Right atrium auricular region (tissue), 2 donors: ENCODE results near the gene LRRTM3. TPM values are rescaled to one million over a fixed set of nuclear protein-coding genes. Genes with fewer than 3 reads are reported as not detected.

Experiments
- DNase-seq: peaks from one replicate; pipeline ENCODE4 v3.0.0-alpha.2; 2019; ENCODE audit warnings: low spot score
- H3K27ac ChIP-seq, 2 donors: fragments of 200-600 bp; sonication (generic); 1 replicate in 1 of 2; 2 replicates in 1 of 2; pipeline ENCODE4 v1.5.1; 2016 to 2019
- H3K27me3 ChIP-seq, 2 donors: fragments of 200-600 bp; sonication (generic); one replicate each; pipeline versions ENCODE4 v1.5.1 to v1.6.0; 2017 to 2019
- H3K36me3 ChIP-seq: fragments of 200-600 bp; sonication (generic); one replicate; pipeline ENCODE4 v1.5.1; 2016
- H3K4me1 ChIP-seq, 2 donors: fragments of 200-600 bp; sonication (generic); one replicate each; pipeline versions ENCODE4 v1.5.1 to v1.6.0; 2017 to 2019
- H3K4me3 ChIP-seq, 2 donors: fragments of 200-600 bp; sonication (generic); 1 replicate in 1 of 2; 2 replicates in 1 of 2; pipeline ENCODE4 v1.5.1; 2017 to 2019; ENCODE audit warnings: mild to moderate bottlenecking in 1 of 2, moderate library complexity in 1 of 2
- H3K9me3 ChIP-seq, 2 donors: fragments of 200-600 bp; sonication (generic); one replicate each; pipeline ENCODE4 v1.5.1; 2019
- total RNA-seq, 2 donors: library from RNA; depleted of rRNA; stranded (reverse); fragments of >200 nt; gene quantifications; one replicate each; pipeline ENCODE4 v1.1.0, GENCODE V29; 2016
- TF ChIP-seq, protein P1 (sequence below), 2 donors: fragments of 200-600 bp; sonication (generic); IDR thresholded peaks; one replicate each; pipeline ENCODE4 v1.5.1; 2019; ENCODE audit warnings: antibody characterized with exemption in 2 of 2

LRRTM3 gene
- total RNA-seq, 2 donors from 2014 or later, result not detected

DNA sequence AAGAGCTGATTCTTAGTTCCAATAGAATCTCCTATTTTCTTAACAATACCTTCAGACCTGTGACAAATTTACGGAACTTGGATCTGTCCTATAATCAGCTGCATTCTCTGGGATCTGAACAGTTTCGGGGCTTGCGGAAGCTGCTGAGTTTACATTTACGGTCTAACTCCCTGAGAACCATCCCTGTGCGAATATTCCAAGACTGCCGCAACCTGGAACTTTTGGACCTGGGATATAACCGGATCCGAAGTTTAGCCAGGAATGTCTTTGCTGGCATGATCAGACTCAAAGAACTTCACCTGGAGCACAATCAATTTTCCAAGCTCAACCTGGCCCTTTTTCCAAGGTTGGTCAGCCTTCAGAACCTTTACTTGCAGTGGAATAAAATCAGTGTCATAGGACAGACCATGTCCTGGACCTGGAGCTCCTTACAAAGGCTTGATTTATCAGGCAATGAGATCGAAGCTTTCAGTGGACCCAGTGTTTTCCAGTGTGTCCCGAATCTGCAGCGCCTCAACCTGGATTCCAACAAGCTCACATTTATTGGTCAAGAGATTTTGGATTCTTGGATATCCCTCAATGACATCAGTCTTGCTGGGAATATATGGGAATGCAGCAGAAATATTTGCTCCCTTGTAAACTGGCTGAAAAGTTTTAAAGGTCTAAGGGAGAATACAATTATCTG is 1.6 kb downstream of the LRRTM3 start:
- Histone ChIP-seq H3K27ac (no peak overlapping the region), H3K36me3 (no peaks in the 10 kb centered on the region), H3K4me3 (no peak overlapping the region), H3K9me3 (no peaks in the 10 kb centered on the region), H3K4me1 (peaks cover 0 to 12% of the 10 kb centered on the region in 2 donors), H3K27me3 (peaks cover 0 to 5% of the 10 kb centered on the region in 2 donors)
- TF ChIP-seq, protein P1, sequence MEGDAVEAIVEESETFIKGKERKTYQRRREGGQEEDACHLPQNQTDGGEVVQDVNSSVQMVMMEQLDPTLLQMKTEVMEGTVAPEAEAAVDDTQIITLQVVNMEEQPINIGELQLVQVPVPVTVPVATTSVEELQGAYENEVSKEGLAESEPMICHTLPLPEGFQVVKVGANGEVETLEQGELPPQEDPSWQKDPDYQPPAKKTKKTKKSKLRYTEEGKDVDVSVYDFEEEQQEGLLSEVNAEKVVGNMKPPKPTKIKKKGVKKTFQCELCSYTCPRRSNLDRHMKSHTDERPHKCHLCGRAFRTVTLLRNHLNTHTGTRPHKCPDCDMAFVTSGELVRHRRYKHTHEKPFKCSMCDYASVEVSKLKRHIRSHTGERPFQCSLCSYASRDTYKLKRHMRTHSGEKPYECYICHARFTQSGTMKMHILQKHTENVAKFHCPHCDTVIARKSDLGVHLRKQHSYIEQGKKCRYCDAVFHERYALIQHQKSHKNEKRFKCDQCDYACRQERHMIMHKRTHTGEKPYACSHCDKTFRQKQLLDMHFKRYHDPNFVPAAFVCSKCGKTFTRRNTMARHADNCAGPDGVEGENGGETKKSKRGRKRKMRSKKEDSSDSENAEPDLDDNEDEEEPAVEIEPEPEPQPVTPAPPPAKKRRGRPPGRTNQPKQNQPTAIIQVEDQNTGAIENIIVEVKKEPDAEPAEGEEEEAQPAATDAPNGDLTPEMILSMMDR (IDR thresholded peaks at IDR 0.05), result no peak
- DNase-seq, result no peak

DNA sequence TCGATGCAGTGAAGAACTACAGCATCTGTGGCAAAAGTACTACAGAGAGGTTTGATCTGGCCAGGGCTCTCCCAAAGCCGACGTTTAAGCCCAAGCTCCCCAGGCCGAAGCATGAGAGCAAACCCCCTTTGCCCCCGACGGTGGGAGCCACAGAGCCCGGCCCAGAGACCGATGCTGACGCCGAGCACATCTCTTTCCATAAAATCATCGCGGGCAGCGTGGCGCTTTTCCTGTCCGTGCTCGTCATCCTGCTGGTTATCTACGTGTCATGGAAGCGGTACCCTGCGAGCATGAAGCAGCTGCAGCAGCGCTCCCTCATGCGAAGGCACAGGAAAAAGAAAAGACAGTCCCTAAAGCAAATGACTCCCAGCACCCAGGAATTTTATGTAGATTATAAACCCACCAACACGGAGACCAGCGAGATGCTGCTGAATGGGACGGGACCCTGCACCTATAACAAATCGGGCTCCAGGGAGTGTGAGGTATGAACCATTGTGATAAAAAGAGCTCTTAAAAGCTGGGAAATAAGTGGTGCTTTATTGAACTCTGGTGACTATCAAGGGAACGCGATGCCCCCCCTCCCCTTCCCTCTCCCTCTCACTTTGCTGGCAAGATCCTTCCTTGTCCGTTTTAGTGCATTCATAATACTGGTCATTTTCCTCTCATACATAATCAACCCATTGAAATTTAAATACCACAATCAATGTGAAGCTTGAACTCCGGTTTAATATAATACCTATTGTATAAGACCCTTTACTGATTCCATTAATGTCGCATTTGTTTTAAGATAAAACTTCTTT is 2.3 kb downstream of the LRRTM3 start:
- peak overlapping the region in 1 of 2 donors; percentile 14 for H3K4me3 ChIP-seq
- H3K27me3 ChIP-seq, result peaks cover 0 to 5% of the 10 kb centered on the region in 2 donors
- TF ChIP-seq, protein P1 (IDR thresholded peaks at IDR 0.05), result no peak
- no peak overlapping the region for H3K27ac ChIP-seq
- H3K36me3 ChIP-seq, result no peaks in the 10 kb centered on the region
- H3K9me3 ChIP-seq, result no peaks in the 10 kb centered on the region
- peaks cover 0 to 12% of the 10 kb centered on the region in 2 donors for H3K4me1 ChIP-seq
- no peak for DNase-seq

DNA sequence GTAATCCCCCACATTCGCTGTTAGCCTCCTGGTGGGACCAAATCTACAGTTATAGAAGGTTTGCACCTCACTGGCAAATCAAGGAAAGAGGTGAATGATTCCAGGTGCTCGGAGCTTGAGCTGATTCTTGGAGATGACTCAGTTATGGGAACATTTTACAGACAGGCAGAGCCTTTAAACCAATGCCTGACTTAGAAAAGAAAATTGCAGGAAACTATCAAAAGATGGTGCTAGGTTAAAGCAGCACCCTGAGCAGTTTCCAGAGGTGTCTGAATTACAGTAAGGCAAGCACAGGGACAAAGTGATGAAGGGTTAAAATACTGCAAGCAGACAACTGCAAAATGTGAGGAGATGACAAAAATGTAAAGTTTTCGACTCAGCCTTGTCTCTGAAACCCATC is 2.9 kb downstream of the LRRTM3 start:
- H3K27ac ChIP-seq, result no peak overlapping the region
- H3K9me3 ChIP-seq, result no peaks in the 10 kb centered on the region
- H3K4me3 ChIP-seq, result no peak overlapping the region
- no peaks in the 10 kb centered on the region for H3K36me3 ChIP-seq
- peaks cover 0 to 5% of the 10 kb centered on the region in 2 donors for H3K27me3 ChIP-seq
- peaks cover 0 to 12% of the 10 kb centered on the region in 2 donors for H3K4me1 ChIP-seq
- TF ChIP-seq, protein P1 (IDR thresholded peaks at IDR 0.05), result no peak
- DNase-seq, result no peak

DNA sequence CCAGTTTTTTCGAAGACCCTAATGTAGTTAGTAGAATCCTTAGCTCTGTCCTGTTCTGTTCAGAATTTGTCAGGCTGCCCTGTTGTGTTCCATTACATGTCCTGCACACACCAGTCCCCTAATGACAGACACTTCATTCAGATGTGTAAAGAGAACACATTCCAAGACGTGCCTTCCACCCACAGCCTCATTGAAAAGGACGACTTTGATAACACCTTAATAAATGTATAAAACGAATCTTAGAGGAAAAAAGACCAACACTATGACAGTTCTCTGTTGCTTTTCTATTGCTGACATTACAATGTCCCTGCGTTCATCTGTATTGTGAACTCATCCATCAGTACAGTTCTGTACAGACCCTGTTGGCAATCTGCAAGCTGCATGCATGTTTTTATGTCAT is 3.5 kb downstream of the LRRTM3 start:
- Histone ChIP-seq H3K4me1 (peaks cover 0 to 12% of the 10 kb centered on the region in 2 donors), H3K4me3 (no peak overlapping the region), H3K27ac (no peak overlapping the region), H3K27me3 (peaks cover 0 to 5% of the 10 kb centered on the region in 2 donors), H3K36me3 (no peaks in the 10 kb centered on the region), H3K9me3 (no peaks in the 10 kb centered on the region)
- TF ChIP-seq, protein P1 (IDR thresholded peaks at IDR 0.05), result no peak
- no peak for DNase-seq

DNA sequence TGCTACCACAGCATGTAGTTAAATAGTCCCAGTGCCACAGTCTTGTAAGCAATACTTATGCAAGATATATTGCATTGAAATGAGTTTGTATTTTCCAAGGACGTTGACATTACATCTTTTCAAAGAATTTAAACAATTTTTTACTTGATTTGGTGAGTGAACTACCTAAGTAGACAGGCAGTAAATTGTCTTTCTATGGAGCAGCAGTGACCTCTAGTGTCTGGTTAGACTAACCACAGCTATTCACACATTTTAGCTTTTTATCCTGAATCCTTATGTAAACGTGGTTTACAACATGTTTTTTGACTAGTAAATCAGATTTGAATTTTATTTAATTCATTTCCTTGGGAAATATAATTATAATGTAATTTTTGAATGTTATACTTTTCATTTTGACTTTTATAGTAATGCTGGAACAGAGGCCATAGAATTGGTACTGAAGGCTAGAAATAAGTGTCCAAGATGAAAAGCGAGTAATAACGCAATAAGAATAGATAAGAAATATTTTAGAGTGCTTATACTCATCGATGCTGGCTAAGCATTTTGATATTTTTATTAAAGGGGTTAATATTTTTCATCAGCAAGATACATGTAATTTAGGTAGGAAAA is 5.6 kb downstream of the LRRTM3 start:
- no peaks in the 10 kb centered on the region for H3K36me3 ChIP-seq
- peaks cover 0 to 5% of the 10 kb centered on the region in 2 donors for H3K27me3 ChIP-seq
- H3K4me1 ChIP-seq, result no peaks in the 10 kb centered on the region
- H3K4me3 ChIP-seq, result no peak overlapping the region
- no peaks in the 10 kb centered on the region for H3K9me3 ChIP-seq
- H3K27ac ChIP-seq, result no peak overlapping the region
- TF ChIP-seq, protein P1 (IDR thresholded peaks at IDR 0.05), result peak; percentile 53 to 79
- no peak for DNase-seq
